NB4 (cell line): Measurements from ENCODE around the gene GCAT.

Experiments
- CTCF ChIP-seq: IDR thresholded peaks from one replicate; pipeline ENCODE4 v1.5.1; 2012; ENCODE audit warnings: low read depth, low read length
- POLR2A ChIP-seq: IDR thresholded peaks from 2 replicates; pipeline ENCODE4 v1.6.1; 2011; ENCODE audit warnings: mild to moderate bottlenecking; ENCODE audit not compliant: insufficient read length; ENCODE audit errors: extremely low read depth

GRCh38 chr22:37816543-37817180 is 8.9 kb downstream of the GCAT start:
- no peak for TF ChIP-seq CTCF
- TF ChIP-seq POLR2A, result no peak
